ENCODE results near the gene MPZL3.
"Not testable (repeated sequence)": the region's sequence is repeated elsewhere in the genome, so short reads cannot be mapped to it uniquely, and the experiment has no call there.

The MPZL3 gene

GRCh38 chr11:118211006-118211405 is 41.2 kb downstream of the MPZL3 start:
- no peak for DNase-seq

DNA sequence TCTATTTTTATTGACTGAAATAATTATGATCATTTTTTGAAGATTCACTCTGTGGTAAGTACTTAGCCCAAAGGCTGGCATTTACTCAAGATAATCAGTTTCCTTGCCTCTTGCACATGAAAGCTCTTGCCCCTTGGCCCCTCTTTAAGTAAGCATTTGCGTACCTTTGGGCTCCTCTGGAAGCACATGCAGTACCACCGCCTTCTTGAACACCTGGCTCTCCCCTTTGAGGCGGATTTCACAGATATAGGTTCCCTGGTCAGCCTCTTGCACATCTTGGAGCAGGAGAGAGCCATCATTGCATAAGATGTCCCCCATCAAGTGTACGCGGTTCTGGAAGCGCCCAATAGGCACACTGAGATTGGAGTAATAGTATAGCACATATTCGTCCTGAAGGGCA is 41.8 kb downstream of the MPZL3 start:
- no peak for DNase-seq

DNA sequence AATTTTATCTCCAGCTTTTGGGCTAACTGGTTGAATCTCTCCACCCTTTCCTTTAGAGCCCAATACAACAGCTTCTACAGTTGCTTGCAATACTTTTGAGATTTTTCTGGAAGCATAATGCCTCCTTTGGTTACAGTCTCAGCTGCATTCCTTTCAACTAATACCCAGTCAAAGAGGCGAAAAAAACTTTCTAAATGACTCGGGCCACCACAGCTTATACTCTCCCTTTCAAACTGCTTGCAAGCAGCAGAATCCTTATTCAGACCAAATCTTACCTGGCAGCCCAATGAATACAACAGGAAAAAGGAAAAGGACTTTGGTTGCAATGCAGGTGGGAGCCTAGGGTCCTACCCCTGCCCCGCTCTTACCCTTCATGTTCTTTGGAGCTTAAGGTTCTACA is 43.1 kb downstream of the MPZL3 start:
- no peak for DNase-seq

GRCh38 chr11:118207079-118207478 is 45.1 kb downstream of the MPZL3 start:
- DNase-seq = no peak

- no peak for DNase-seq
Measured at GRCh38 chr11:118206391-118207031, 45.7 kb downstream of the MPZL3 start.

DNA sequence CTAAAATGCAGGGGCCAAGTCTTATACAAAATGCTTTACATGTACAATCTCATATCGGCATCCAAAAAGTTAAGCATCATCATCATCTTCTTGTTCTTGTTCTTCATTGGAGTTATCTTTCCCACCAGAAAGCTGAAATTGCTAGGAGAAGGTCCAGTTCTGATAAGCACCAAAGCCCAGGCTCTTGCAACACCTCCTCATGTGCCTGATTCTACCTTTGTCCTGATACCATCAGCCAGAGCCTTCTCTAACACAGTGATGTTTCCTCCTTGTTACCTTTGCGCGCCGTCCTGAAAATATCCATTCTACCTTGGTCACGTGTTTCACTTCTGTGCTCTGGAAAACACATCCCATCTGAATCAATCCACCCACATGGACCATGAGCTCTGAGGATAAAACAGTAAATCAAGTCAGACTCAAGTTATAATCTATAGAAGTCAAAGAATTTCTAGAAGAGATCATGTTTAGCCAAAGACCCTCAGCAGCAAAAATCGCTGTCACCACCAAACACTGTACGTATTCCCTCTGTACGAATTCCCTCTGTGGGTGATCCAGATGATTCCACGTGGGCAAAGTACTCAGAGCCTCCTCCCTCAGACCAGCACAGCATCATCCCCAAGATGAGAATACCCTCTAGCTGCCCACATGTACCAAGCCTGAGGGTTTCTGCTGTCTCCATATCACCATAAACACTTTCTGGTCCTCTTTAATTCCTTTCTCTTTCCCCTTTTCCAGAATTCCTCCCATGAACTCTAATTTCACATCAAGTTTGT is 46.4 kb downstream of the MPZL3 start:
- DNase-seq = no peak

GRCh38 chr11:118202599-118203422 is 49.4 kb downstream of the MPZL3 start:
- DNase-seq = no peak

- no peak for DNase-seq
Measured at GRCh38 chr11:118201966-118202365, 50.2 kb downstream of the MPZL3 start.

DNA sequence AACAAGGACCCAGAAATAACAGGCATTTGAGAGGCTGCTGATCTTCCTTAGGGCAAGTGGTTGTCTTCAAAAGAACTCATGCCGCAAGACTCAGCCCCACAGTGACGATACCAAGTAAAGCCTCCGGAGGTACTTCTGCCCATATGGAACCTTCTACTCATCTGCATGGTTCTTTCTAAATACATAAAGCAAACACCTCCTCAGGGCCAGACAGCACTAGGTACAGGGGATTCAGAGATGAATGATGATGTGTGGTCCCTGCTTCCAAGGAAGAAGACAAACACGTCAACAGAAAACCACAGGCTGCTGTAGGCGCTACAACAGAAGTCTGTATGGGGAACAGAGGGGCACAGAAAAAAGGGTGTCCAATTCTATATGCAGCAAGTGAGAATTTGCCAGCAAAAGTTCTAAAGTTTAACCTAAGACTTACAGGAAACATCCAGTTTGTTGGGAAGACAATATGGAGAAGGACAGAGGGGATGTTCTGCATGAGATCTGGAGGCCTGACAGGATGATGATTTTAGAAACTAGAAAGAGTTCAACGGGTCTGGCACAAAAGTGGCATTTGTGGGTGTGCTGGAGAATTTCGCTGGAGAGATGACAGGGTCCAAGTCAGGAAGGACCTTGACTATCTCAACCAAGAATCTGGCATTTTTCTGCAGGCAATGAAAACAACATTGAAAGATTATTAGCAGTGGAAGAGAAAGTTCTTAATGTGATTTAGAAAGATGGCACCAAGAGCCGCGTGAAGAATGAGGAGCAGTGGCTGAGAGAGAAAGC is 51.1 kb downstream of the MPZL3 start:
- DNase-seq = no peak

GRCh38 chr11:118200497-118200896 is 51.7 kb downstream of the MPZL3 start:
- DNase-seq = no peak

- no peak for DNase-seq
Measured at GRCh38 chr11:118199135-118199534, 53.0 kb downstream of the MPZL3 start.

DNA sequence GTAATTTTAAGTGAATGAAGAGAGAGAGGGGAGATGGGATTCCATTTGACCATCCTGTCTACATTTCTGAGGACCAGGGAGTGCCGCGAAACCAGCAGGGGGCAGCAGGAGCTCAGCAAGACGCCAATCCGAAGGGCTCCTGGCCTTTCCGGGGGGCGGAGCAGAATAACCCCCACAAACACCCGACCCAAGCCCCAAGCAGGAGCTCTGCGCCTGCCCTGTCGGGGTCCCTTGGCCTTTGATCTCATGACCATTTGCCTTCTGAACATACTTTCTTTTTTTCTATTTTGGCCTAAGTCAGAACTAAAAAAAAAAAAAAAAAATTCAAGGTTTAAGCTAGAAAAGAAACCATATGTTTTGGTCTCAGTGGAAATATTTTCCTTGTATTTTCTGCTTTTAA is 53.8 kb downstream of the MPZL3 start:
- DNase-seq = peak; percentile 69

GRCh38 chr11:118194835-118195627 is 57.1 kb downstream of the MPZL3 start:
- no peak for DNase-seq

DNA sequence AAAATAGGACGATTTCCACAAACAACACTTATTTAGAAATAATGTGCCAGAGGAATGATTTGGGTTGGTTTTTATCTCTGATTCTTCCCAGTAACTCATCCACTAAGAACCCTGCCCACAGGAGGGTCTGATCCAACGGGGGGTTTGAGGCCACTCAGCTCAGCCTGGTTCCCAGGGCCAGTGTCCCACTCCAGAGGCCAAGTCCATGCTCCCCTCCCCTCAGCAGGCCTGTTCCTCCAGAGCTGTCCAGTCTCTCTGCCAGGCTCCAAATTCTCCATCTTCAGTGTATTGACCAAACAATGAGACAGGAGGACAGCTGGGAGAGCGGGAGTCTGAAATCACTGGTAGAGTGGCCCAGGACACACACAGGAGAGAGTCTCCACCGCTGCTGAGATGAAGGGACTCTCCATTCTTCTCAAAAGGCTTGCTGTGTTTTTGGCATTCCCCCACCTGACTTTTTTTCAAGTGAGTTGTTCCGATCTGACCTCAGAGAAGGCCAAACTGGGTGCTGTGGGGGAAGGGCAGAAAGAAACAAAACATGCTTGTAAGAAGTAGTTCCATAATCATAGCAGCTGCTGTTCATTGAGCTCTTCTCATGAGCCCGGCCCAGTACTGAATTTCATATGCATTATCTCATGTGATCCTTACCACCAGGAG is 58.1 kb downstream of the MPZL3 start:
- DNase-seq = no peak

DNA sequence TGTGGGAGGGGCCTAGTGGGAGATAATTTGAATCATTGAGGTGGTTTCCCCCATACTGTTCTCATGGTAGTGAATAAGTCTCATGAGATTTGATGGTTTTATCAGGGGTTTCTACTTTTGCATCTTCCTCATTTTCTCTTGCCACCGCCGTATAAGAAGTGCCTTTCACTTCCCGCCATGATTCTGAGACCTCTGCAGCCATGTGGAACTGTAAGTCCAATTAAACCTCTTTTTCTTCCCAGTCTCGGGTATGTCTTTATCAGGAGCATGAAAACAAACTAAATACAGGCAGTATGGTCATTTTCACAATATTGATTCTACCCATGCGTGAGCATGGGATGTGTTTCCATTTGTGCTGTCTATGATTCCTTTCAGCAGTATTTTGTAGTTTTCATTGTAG is 59.3 kb downstream of the MPZL3 start:
- DNase-seq = not testable (repeated sequence)

GRCh38 chr11:118190942-118191506 is 61.1 kb downstream of the MPZL3 start:
- not testable (repeated sequence) for DNase-seq

GRCh38 chr11:118186346-118187107 is 65.6 kb downstream of the MPZL3 start:
- no peak for DNase-seq

- DNase-seq = no peak
Measured at GRCh38 chr11:118184784-118185579, 67.2 kb downstream of the MPZL3 start.

DNA sequence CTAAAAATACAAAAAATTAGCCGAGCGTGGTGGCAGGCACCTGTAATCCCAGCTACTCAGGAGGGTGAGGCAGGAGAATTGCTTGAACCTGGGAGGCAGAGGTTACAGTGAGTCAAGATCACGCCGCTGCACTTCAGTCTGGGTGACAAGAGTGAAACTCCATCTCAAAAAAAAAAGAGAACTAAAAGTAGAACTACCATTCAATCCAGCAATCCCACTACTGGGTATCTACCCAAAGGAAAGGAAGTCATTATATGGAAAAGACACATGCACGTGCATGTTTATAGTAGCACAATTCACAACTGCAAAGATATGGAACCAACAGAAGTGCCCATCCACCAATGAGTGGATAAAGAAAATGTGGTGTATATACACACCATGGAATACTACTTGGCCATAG is 68.5 kb downstream of the MPZL3 start:
- not testable (repeated sequence) for DNase-seq
